ENCODE measurements around the gene FEM1C.

FEM1C gene

DNA sequence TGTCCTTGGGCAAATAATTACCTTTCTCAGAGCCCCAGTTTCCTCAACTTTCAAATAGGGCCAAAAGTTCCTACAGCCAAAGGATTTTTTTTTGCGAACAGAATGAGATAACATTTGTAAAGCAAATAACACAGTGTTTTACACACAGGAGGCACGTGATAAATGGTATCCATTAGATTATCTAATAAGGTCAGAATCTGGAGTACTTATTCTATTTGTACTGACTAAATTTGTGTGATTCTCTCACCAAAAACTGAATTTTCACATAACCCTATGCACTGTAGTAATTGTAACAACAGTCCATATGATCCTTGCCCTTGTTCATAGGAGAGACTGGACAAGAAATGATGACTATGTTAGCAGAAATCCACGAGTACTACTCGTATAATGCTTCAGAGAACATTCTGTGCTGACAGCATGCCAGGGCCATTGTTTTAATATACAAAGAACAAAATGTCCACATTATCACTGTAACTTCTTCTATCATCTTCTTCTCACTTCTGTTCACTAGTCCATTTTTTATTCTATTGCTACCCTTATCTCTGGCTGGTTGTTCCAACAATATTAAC is 13.9 kb upstream of the FEM1C start:
- no peak overlapping the region for H4K91ac ChIP-seq (ENCODE audit: low read depth, low read length)
- H3K4ac ChIP-seq (ENCODE audit: low read depth, low read length), result no peak overlapping the region
- no peak overlapping the region for H2AK5ac ChIP-seq (ENCODE audit: low read length)
- H3K4me3 ChIP-seq (ENCODE audit: low read depth, low read length), result no peak overlapping the region
- no peaks in the 10 kb centered on the region for H3K36me3 ChIP-seq (ENCODE audit: control insufficient read depth in 1 of 2, insufficient read depth in 2 of 2, low read length in 2 of 2)
- no peak overlapping the region for H2BK12ac ChIP-seq (ENCODE audit: low read length)
- no peak overlapping the region for H2AFZ ChIP-seq (ENCODE audit: insufficient read depth, low read length, poor library complexity)
- H3K27me3 ChIP-seq (ENCODE audit: insufficient read depth, low read length), result no peaks in the 10 kb centered on the region
- H3K79me1 ChIP-seq (ENCODE audit: low read length), result no peaks in the 10 kb centered on the region
- no peak overlapping the region for H3K27ac ChIP-seq (ENCODE audit: low read depth, low read length)
- peak in 1 of 2 donors; percentile 49 for DNase-seq
- no peak overlapping the region for H3K9ac ChIP-seq (ENCODE audit: low read length)
- no peak overlapping the region for H3K14ac ChIP-seq (ENCODE audit: low read length)
- H2BK120ac ChIP-seq (ENCODE audit: insufficient read depth, low read length, poor library complexity), result no peak overlapping the region
- WGBS (ENCODE audit: extremely low coverage, insufficient coverage, insufficient read length), result no CpG with 5 or more reads among the region's 4 CpGs
- peaks cover 2% of the 10 kb centered on the region for H3K9me3 ChIP-seq (ENCODE audit: insufficient read depth, low read depth, low read length)
- no peaks in the 10 kb centered on the region for H3K79me2 ChIP-seq (ENCODE audit: control insufficient read depth, insufficient read depth, low read length, poor library complexity)
- H3K4me2 ChIP-seq (ENCODE audit: low read length), result no peak overlapping the region
- no peak overlapping the region for H3K23ac ChIP-seq (ENCODE audit: low read length)
- H4K12ac ChIP-seq (ENCODE audit: low read depth, low read length), result no peak overlapping the region
- no peak overlapping the region for H3K18ac ChIP-seq (ENCODE audit: low read length)
- no peak overlapping the region for H4K8ac ChIP-seq (ENCODE audit: low read depth, low read length)
- no peak overlapping the region for H2BK5ac ChIP-seq (ENCODE audit: low read depth, low read length, poor library complexity)
- H3K4me1 ChIP-seq (ENCODE audit: control insufficient read depth in 1 of 2, insufficient read depth in 2 of 2, low read length in 2 of 2), result no peaks in the 10 kb centered on the region

GRCh38 chr5:115557667-115558387 is 13.3 kb upstream of the FEM1C start:
- no peak overlapping the region for H3K14ac ChIP-seq (ENCODE audit: low read length)

GRCh38 chr5:115556276-115556675 is 11.7 kb upstream of the FEM1C start:
- Histone ChIP-seq H3K14ac (ENCODE audit: low read length) (no peak overlapping the region), H2BK120ac (ENCODE audit: insufficient read depth, low read length, poor library complexity) (no peak overlapping the region), H3K4ac (ENCODE audit: low read depth, low read length) (no peak overlapping the region), H3K79me1 (ENCODE audit: low read length) (no peaks in the 10 kb centered on the region), H3K23ac (ENCODE audit: low read length) (no peak overlapping the region), H3K36me3 (ENCODE audit: control insufficient read depth in 1 of 2, insufficient read depth in 2 of 2, low read length in 2 of 2) (no peaks in the 10 kb centered on the region), H3K4me3 (ENCODE audit: low read depth, low read length) (no peak overlapping the region), H2AK5ac (ENCODE audit: low read length) (no peak overlapping the region), H3K27ac (ENCODE audit: low read depth, low read length) (no peak overlapping the region), H3K9ac (ENCODE audit: low read length) (no peak overlapping the region), H2BK12ac (ENCODE audit: low read length) (no peak overlapping the region), H3K9me3 (ENCODE audit: insufficient read depth, low read depth, low read length) (peaks cover 1% of the 10 kb centered on the region), H4K12ac (ENCODE audit: low read depth, low read length) (no peak overlapping the region), H3K27me3 (ENCODE audit: insufficient read depth, low read length) (no peaks in the 10 kb centered on the region), H2AFZ (ENCODE audit: insufficient read depth, low read length, poor library complexity) (no peak overlapping the region), H3K4me2 (ENCODE audit: low read length) (no peak overlapping the region), H4K8ac (ENCODE audit: low read depth, low read length) (no peak overlapping the region), H3K4me1 (ENCODE audit: control insufficient read depth in 1 of 2, insufficient read depth in 2 of 2, low read length in 2 of 2) (no peaks in the 10 kb centered on the region), H2BK5ac (ENCODE audit: low read depth, low read length, poor library complexity) (no peak overlapping the region), H3K18ac (ENCODE audit: low read length) (no peak overlapping the region), H4K91ac (ENCODE audit: low read depth, low read length) (no peak overlapping the region), H3K79me2 (ENCODE audit: control insufficient read depth, insufficient read depth, low read length, poor library complexity) (no peaks in the 10 kb centered on the region)
- DNase-seq, result no peak
- WGBS (ENCODE audit: extremely low coverage, insufficient coverage, insufficient read length), result no CpG with 5 or more reads among the region's 2 CpGs

More at GRCh38 chr5:115557667-115558387, 13.3 kb upstream of the FEM1C start:
- no peak overlapping the region for H3K4me3 ChIP-seq (ENCODE audit: low read depth, low read length)
- H2BK12ac ChIP-seq (ENCODE audit: low read length), result no peak overlapping the region
- WGBS (ENCODE audit: extremely low coverage, insufficient coverage, insufficient read length), result no CpG with 5 or more reads among the region's 3 CpGs
- no peak overlapping the region for H2AFZ ChIP-seq (ENCODE audit: insufficient read depth, low read length, poor library complexity)
- H3K9ac ChIP-seq (ENCODE audit: low read length), result no peak overlapping the region
- H3K79me1 ChIP-seq (ENCODE audit: low read length), result no peaks in the 10 kb centered on the region
- H4K12ac ChIP-seq (ENCODE audit: low read depth, low read length), result no peak overlapping the region
- no peak overlapping the region for H3K18ac ChIP-seq (ENCODE audit: low read length)
- DNase-seq, result peak; percentile 22 to 68
- H3K4me2 ChIP-seq (ENCODE audit: low read length), result no peak overlapping the region
- H2AK5ac ChIP-seq (ENCODE audit: low read length), result no peak overlapping the region
- H3K36me3 ChIP-seq (ENCODE audit: control insufficient read depth in 1 of 2, insufficient read depth in 2 of 2, low read length in 2 of 2), result no peaks in the 10 kb centered on the region
- no peak overlapping the region for H3K23ac ChIP-seq (ENCODE audit: low read length)
- no peaks in the 10 kb centered on the region for H3K4me1 ChIP-seq (ENCODE audit: control insufficient read depth in 1 of 2, insufficient read depth in 2 of 2, low read length in 2 of 2)
- H3K9me3 ChIP-seq (ENCODE audit: insufficient read depth, low read depth, low read length), result peaks cover 2% of the 10 kb centered on the region
- no peaks in the 10 kb centered on the region for H3K79me2 ChIP-seq (ENCODE audit: control insufficient read depth, insufficient read depth, low read length, poor library complexity)
- H4K8ac ChIP-seq (ENCODE audit: low read depth, low read length), result no peak overlapping the region
- H3K27ac ChIP-seq (ENCODE audit: low read depth, low read length), result no peak overlapping the region
- H2BK120ac ChIP-seq (ENCODE audit: insufficient read depth, low read length, poor library complexity), result no peak overlapping the region
- H4K91ac ChIP-seq (ENCODE audit: low read depth, low read length), result no peak overlapping the region
- no peak overlapping the region for H2BK5ac ChIP-seq (ENCODE audit: low read depth, low read length, poor library complexity)
- no peaks in the 10 kb centered on the region for H3K27me3 ChIP-seq (ENCODE audit: insufficient read depth, low read length)
- H3K4ac ChIP-seq (ENCODE audit: low read depth, low read length), result no peak overlapping the region

- Histone ChIP-seq H3K4ac (ENCODE audit: low read depth, low read length) (no peak overlapping the region), H3K9me3 (ENCODE audit: insufficient read depth, low read depth, low read length) (no peaks in the 10 kb centered on the region), H3K4me1 (ENCODE audit: control insufficient read depth in 1 of 2, insufficient read depth in 2 of 2, low read length in 2 of 2) (no peaks in the 10 kb centered on the region), H2AK5ac (ENCODE audit: low read length) (no peak overlapping the region), H3K36me3 (ENCODE audit: control insufficient read depth in 1 of 2, insufficient read depth in 2 of 2, low read length in 2 of 2) (no peaks in the 10 kb centered on the region), H2AFZ (ENCODE audit: insufficient read depth, low read length, poor library complexity) (no peak overlapping the region), H2BK120ac (ENCODE audit: insufficient read depth, low read length, poor library complexity) (no peak overlapping the region), H3K23ac (ENCODE audit: low read length) (no peak overlapping the region), H4K91ac (ENCODE audit: low read depth, low read length) (no peak overlapping the region), H3K4me2 (ENCODE audit: low read length) (no peak overlapping the region), H3K14ac (ENCODE audit: low read length) (no peak overlapping the region), H3K18ac (ENCODE audit: low read length) (no peak overlapping the region), H3K79me2 (ENCODE audit: control insufficient read depth, insufficient read depth, low read length, poor library complexity) (no peaks in the 10 kb centered on the region), H3K4me3 (ENCODE audit: low read depth, low read length) (no peak overlapping the region), H3K27me3 (ENCODE audit: insufficient read depth, low read length) (no peaks in the 10 kb centered on the region), H2BK5ac (ENCODE audit: low read depth, low read length, poor library complexity) (no peak overlapping the region), H3K9ac (ENCODE audit: low read length) (no peak overlapping the region), H4K8ac (ENCODE audit: low read depth, low read length) (no peak overlapping the region), H3K27ac (ENCODE audit: low read depth, low read length) (no peak overlapping the region), H4K12ac (ENCODE audit: low read depth, low read length) (no peak overlapping the region), H3K79me1 (ENCODE audit: low read length) (no peaks in the 10 kb centered on the region), H2BK12ac (ENCODE audit: low read length) (no peak overlapping the region)
- no CpG with 5 or more reads among the region's 4 CpGs for WGBS (ENCODE audit: extremely low coverage, insufficient coverage, insufficient read length)
- DNase-seq, result no peak
Observed at GRCh38 chr5:115555084-115555633, 10.6 kb upstream of the FEM1C start.

All from trophoblast cell (in vitro differentiated cells and primary cell).